ENCODE results near the gene HS1BP3. TPM values are rescaled to one million over a fixed set of nuclear protein-coding genes. Genes with fewer than 3 reads are reported as not detected.

Gene HS1BP3, protein sequence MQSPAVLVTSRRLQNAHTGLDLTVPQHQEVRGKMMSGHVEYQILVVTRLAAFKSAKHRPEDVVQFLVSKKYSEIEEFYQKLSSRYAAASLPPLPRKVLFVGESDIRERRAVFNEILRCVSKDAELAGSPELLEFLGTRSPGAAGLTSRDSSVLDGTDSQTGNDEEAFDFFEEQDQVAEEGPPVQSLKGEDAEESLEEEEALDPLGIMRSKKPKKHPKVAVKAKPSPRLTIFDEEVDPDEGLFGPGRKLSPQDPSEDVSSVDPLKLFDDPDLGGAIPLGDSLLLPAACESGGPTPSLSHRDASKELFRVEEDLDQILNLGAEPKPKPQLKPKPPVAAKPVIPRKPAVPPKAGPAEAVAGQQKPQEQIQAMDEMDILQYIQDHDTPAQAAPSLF
- total RNA-seq, result 10 to 100 TPM; 17.2 to 19.4 TPM

DNA sequence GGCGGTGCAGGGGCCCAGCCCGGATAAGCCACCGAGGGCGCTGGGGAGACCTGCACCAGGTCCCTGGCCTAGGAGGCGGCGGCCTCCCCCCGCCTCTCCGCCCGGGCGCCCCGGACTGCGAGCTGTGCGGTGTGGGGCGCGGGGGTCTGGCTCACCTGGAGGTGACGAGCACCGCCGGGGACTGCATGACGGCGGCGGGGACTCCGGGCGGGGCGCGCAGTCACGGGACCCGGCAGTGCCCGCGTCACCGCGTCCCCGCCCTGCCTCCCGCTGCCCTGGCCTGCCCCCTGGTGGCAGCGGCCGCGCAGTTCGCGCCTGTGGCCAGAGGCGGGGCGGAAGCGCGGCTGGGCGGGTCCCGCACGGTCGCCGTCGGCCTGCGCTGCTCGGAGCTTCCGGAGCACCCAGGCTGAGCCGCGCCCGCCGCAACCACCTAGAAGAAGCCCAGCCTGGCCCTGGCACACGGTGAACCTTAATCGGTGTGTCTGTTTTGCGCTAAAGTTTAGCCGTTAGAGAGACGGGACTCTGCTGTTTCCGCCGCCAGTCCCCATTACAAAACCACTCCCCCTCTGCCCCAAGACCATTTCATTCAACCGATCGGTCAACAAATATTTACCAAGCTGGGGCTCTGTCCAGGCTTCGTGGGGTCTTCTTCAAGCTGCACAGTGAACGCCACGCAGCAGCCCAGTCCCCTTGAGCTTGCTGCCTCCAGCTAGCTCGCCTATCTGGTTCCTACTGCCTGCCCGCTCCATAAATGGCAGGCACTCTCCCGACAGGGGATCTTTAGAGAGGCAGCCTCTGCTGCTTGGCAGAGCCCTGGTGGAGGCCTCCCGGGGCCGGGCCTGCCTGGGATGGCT is at the start of gene HS1BP3:
Gene HS1BP3, minus strand, starts transcription at position 222 of the 854 bp plus-strand sequence. Its CDS starts 35 bp downstream, at position 187.
- H3K4me1 Mint-ChIP-seq, result peaks cover 30% of the 10 kb centered on the region
- no peaks in the 10 kb centered on the region for H3K9me3 Mint-ChIP-seq
- DNase-seq, result peak; percentile 92
- ChIA-PET POLR2A (interaction anchor here (0.7 to 3.2 kb wide), 28 partner anchors 9 to 1304 kb away, joined by 3 to 28 read pairs (median 4); partner anchors contain the start of genes LAPTM4A, LDAH and RHOB), CTCF (interaction anchor here (0.7 to 4.9 kb wide), 42 partner anchors 9 to 751 kb away, joined by 3 to 59 read pairs (median 4); partner anchors contain the start of genes LDAH and RHOB)
- peak within 1 kb of the TSS; percentile 89 for H3K27ac Mint-ChIP-seq
- peaks cover 12% of the 10 kb centered on the region for H3K27me3 Mint-ChIP-seq
- H3K36me3 Mint-ChIP-seq (ENCODE audit: low read depth), result no peaks in the 10 kb centered on the region
- peak within 1 kb of the TSS; percentile 91 for H3K4me3 Mint-ChIP-seq

DNA sequence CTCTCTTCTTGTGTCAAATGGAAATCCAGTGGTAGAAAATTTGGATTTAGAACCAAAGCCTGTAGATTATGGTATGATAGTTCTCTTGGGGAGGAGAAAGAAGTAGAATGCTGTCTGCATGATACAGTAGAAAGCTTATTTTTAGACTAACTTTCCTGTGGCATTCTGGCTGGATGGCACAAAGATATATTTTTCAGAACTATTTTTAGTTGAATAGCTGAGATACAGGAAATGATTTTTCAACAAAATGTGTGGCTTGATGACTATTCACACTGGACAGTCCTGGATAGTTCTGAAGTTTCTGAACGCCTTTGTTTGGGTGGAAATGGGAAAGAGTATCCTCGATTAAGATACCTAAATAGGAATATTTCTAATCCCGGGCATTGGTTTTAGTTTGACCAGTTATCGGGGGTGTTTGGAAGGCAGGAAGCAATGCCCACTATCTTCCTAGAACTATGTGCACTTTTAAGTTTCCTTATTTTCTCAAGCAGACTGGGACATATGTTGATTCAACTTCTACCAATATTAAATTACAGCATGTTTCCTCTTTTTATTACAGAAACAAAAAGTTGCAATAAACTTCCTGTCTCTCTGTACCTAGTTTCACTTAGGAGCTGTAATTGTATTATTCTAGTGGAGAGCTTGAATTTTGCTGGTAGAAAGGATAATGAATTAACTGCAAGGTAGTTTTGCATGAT is 48.2 kb upstream of the HS1BP3 start:
- H3K4me1 Mint-ChIP-seq, result peaks cover 9% of the 10 kb centered on the region
- no peaks in the 10 kb centered on the region for H3K9me3 Mint-ChIP-seq
- ChIA-PET CTCF (no interaction called here), POLR2A (no interaction called here)
- no peak overlapping the region for H3K27ac Mint-ChIP-seq
- no peaks in the 10 kb centered on the region for H3K27me3 Mint-ChIP-seq
- H3K36me3 Mint-ChIP-seq (ENCODE audit: low read depth), result peaks cover 2% of the 10 kb centered on the region
- H3K4me3 Mint-ChIP-seq, result no peak overlapping the region
- no peak for DNase-seq

DNA sequence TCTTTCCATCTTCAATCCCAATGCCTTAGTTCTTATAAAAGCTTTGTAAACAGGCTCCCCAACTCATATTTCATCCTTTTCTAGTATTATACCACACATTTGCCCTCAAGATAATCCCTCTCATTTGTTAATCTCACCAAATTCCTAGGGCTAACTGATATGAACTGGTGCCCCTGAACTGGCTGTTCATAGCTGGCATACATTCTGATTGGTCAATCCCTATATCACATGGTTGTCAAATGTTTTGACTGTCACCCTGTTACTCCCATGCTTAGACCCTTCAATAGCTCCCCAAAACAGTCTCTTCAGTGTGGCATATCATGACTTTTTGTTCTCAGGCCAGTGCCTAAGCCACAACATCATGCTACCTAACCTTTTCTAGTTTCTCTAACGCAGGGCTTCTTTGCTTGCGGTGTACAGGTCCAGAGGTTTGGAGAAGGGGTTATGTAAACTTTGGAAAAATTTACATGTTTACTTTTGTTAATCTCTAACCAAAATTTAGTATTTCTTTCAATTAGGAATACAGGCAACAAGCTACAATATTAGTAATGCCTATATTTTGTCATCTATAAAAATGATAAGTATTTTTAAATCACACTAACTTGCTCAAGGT is 46.5 kb upstream of the HS1BP3 start:
- no peaks in the 10 kb centered on the region for H3K9me3 Mint-ChIP-seq
- peaks cover 9% of the 10 kb centered on the region for H3K4me1 Mint-ChIP-seq
- no peak for DNase-seq
- peaks cover 2% of the 10 kb centered on the region for H3K36me3 Mint-ChIP-seq (ENCODE audit: low read depth)
- ChIA-PET POLR2A (interaction anchor here (1.2 kb wide), 1 partner anchor 184 kb away, joined by 3 read pairs; no protein-coding TSS in a partner anchor), CTCF (interaction anchor here (0.5 to 0.9 kb wide), 2 partner anchors 37 to 283 kb away, joined by 3 read pairs; no protein-coding TSS in a partner anchor)
- no peak overlapping the region for H3K27ac Mint-ChIP-seq
- no peak overlapping the region for H3K4me3 Mint-ChIP-seq
- no peaks in the 10 kb centered on the region for H3K27me3 Mint-ChIP-seq

DNA sequence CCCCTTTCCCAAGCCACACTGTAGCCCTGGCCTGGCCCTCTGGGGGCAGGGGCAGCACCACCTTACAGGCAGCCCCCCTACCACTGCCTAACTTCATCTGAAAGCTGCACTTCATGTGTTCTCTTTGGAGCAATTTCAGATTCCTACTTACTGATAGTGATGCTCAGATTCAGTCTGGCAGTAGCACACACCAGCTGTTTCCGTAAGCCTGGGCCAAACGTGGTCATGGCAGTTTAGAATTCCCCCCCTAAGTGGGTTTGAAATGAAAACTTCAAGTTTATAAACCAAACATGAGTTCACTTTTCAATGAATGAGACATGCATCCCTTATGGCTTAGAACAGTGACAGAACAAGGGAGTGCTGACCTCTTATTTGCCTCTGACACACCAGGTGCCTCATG is 45.5 kb upstream of the HS1BP3 start:
- Mint-ChIP-seq H3K27me3 (no peaks in the 10 kb centered on the region), H3K9me3 (no peaks in the 10 kb centered on the region), H3K4me3 (no peak overlapping the region), H3K27ac (no peak overlapping the region), H3K36me3 (ENCODE audit: low read depth) (peaks cover 2% of the 10 kb centered on the region), H3K4me1 (peaks cover 9% of the 10 kb centered on the region)
- DNase-seq, result no peak
- ChIA-PET POLR2A (no interaction called here), CTCF (no interaction called here)

DNA sequence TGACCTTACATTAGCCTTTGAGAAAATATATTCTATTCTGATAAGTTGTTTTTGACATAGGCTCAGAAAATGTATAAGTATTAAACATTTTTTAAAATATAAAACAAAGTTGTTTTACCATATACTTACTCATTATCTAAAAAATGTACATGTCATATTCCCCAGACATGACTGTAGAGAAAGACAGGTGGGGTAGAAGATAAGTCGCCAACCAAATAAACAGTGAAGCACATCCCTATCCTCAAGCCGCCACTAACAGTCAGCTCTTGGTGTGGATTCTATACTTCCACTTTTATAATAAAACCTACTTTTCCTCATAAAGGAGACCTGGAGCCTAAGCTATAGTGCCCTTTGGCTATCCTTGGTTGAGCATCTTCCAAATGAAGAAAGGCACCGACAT is 42.4 kb upstream of the HS1BP3 start:
- DNase-seq, result no peak
- ChIA-PET CTCF (interaction anchor here (1.0 to 1.7 kb wide), 4 partner anchors 32 to 270 kb away, joined by 3 to 6 read pairs (median 5); no protein-coding TSS in a partner anchor), POLR2A (no interaction called here)
- no peaks in the 10 kb centered on the region for H3K4me1 Mint-ChIP-seq
- H3K9me3 Mint-ChIP-seq, result peaks cover 4% of the 10 kb centered on the region
- H3K36me3 Mint-ChIP-seq (ENCODE audit: low read depth), result peaks cover 8% of the 10 kb centered on the region
- no peak overlapping the region for H3K4me3 Mint-ChIP-seq
- H3K27ac Mint-ChIP-seq, result no peak overlapping the region
- no peaks in the 10 kb centered on the region for H3K27me3 Mint-ChIP-seq

DNA sequence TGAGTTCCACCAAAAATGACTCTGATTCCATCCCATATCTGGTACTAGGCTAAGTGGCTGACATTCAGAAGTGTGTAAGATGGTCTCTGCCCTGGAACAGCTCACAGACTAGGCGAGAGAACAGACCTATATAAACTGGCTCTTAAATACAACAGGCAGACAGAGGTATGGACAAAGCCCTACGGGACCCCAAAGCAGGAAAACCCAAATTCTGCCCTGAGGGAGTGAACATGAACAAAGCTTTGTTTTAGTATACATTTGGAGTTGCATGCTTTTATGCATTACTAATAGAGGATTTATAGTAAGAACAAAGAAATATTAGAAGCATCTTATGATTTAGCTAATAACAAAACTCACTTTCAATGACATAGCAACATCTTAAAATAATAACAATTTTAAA is 41.2 kb upstream of the HS1BP3 start:
- CTCF ChIA-PET, result interaction anchor here (1.3 to 1.7 kb wide), 3 partner anchors 15 to 41 kb away, joined by 3 to 6 read pairs (median 6); no protein-coding TSS in a partner anchor
- no peak overlapping the region for H3K4me3 Mint-ChIP-seq
- no peaks in the 10 kb centered on the region for H3K27me3 Mint-ChIP-seq

DNA sequence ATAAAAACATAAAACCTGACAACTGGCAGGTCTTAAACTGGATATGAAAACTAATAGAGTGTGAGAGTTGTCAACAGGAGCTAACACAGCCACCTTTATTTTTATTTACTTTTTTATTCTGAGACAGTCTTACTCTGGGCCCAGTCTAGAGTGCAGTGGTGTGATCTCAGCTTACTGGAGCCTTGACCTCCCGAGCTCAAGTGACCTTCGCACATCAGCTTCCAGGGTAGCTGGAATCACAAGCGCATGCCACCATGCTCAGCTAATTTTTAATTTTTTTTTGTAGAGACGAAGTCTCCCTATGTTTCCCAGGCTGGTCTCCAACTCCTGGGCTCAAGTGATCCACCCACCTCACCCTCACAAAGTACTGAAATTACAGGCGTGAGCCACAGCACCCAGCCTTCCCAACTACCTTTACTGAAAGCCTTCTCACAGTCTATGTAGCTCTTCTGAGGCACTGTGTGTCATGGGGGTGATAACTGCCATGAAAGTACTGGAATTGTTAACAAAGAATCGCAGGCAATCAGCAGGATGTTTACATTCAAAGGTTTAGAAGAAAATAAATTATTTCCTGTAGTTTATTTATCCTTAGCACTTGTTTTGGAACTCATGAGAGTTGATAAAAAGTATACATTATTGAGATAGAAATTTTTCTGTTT is 40.3 kb upstream of the HS1BP3 start:
- no peak for DNase-seq
- POLR2A ChIA-PET, result no interaction called here
- no peaks in the 10 kb centered on the region for H3K4me1 Mint-ChIP-seq
- no peak overlapping the region for H3K4me3 Mint-ChIP-seq
- no peak overlapping the region for H3K27ac Mint-ChIP-seq
- H3K27me3 Mint-ChIP-seq, result no peaks in the 10 kb centered on the region
- H3K36me3 Mint-ChIP-seq (ENCODE audit: low read depth), result peaks cover 16% of the 10 kb centered on the region
- CTCF ChIA-PET, result interaction anchor here (1.3 kb wide), 1 partner anchor 14 kb away, joined by 3 read pairs; no protein-coding TSS in a partner anchor
- peaks cover 4% of the 10 kb centered on the region for H3K9me3 Mint-ChIP-seq

More for the DNA sequence above, 41.2 kb upstream of the HS1BP3 start:
- Mint-ChIP-seq H3K9me3 (peaks cover 4% of the 10 kb centered on the region), H3K36me3 (ENCODE audit: low read depth) (peaks cover 13% of the 10 kb centered on the region), H3K27ac (no peak overlapping the region), H3K4me1 (no peaks in the 10 kb centered on the region)
- POLR2A ChIA-PET, result interaction anchor here (0.9 kb wide), 1 partner anchor 11 kb away, joined by 3 read pairs; no protein-coding TSS in a partner anchor
- no peak for DNase-seq

DNA sequence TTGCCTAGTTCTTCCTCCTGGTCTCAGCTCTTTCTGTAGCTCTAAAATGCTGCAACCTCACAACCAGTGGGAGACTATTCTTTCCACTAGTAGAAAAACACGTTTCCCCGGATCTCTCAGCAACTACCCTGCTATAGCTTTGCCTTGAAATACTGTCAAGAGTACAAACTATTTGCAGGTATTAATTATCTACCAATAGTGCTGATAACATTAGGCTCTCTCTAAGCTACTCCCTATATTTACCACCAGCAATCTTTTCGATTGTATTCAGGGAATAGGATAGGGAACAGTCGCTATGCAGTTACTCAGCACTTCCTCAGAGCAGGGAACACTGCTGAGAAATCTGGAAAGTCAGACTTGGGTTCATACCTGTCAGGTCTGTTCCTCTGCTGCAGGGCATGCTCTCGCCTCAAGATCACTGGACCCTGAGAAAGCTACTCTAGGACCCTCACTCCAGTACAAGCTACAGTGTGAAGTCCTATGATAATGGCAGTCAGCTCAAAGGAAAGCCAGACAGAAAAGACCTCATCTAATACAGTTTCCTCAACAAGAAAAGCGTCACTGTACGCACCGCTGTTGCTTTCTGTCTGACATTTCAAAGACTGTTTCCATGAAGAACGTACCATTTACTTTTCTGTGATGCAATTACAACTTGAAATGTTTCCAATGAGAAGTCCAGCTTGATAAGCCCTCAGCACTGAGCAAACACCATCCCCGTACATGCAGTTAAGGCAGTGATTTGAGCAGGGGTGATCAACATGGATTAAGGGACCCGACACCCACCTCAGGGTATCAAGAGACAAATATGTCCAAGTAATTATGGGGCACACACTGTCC is 38.7 kb upstream of the HS1BP3 start:
- Mint-ChIP-seq H3K36me3 (ENCODE audit: low read depth) (peaks cover 17% of the 10 kb centered on the region), H3K27ac (no peak overlapping the region), H3K27me3 (no peaks in the 10 kb centered on the region), H3K4me1 (no peaks in the 10 kb centered on the region), H3K4me3 (no peak overlapping the region), H3K9me3 (peaks cover 4% of the 10 kb centered on the region)
- ChIA-PET CTCF (interaction anchor here (1.2 kb wide), 1 partner anchor 14 kb away, joined by 3 read pairs; no protein-coding TSS in a partner anchor), POLR2A (no interaction called here)
- DNase-seq, result no peak

DNA sequence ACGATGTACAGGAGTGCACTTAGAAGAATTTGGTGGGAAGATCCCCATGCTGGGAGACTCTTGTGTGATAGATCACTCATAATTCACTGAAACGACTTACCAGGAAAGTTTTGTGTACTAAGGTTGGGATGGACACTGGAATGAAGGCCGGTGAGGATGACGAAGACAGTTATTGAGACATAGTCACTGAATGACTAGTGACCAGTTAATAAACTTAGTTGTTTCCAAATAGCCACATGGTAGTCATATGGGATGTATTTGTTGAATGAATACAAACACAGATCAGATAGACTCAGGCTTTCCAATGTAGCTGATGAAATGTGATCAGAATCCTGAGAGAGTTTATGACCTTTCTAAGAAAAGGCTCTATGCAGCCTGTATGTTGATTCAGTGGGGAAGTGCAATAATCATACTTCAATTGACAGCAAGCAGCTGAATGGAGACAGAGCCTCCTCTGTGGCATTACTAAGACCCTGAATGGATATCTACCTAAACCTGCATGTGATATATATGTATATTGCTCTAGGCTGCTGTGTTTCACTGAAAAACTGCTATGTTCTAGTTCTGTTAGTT is 36.4 kb upstream of the HS1BP3 start:
- no peak overlapping the region for H3K27ac Mint-ChIP-seq
- peaks cover 4% of the 10 kb centered on the region for H3K9me3 Mint-ChIP-seq
- ChIA-PET CTCF (no interaction called here), POLR2A (no interaction called here)
- no peaks in the 10 kb centered on the region for H3K27me3 Mint-ChIP-seq
- DNase-seq, result no peak
- H3K36me3 Mint-ChIP-seq (ENCODE audit: low read depth), result peaks cover 23% of the 10 kb centered on the region
- peaks cover 8% of the 10 kb centered on the region for H3K4me1 Mint-ChIP-seq
- H3K4me3 Mint-ChIP-seq, result no peak overlapping the region

DNA sequence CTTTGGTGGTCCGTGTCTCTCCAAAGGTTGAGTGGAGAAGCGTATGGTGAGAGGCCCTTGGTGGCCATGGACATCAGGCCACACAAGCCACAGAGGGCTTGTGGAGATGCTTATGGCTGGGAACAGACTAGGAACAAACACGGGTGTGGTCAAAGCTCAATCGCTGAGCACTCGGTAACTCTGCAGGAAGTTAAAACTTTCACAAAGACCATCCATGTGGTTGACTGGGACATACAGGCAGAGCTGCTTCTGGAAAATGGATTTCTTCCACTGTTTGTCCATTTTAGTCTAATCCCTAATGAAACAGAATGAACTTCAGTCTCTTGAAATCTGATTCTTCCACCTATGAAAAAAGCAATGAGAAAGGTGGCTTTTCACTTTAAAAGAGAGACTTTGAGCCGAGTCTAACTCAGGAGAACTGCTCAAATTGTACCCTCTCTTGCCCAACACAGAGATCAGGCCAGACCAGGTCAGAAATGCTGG is 33.7 kb upstream of the HS1BP3 start:
- no peaks in the 10 kb centered on the region for H3K27me3 Mint-ChIP-seq
- POLR2A ChIA-PET, result no interaction called here
- H3K36me3 Mint-ChIP-seq (ENCODE audit: low read depth), result peaks cover 23% of the 10 kb centered on the region
- CTCF ChIA-PET, result interaction anchor here (1.1 to 1.8 kb wide), 3 partner anchors 19 to 278 kb away, joined by 3 to 5 read pairs (median 4); no protein-coding TSS in a partner anchor
- no peak overlapping the region for H3K4me3 Mint-ChIP-seq
- no peak for DNase-seq
- peaks cover 17% of the 10 kb centered on the region for H3K4me1 Mint-ChIP-seq
- peaks cover 4% of the 10 kb centered on the region for H3K9me3 Mint-ChIP-seq
- H3K27ac Mint-ChIP-seq, result no peak overlapping the region
